CD4-positive, CD25-positive, alpha-beta regulatory T cell (primary cell): Measurements from ENCODE around the gene TMED10. TPM values are rescaled to one million over a fixed set of nuclear protein-coding genes. Genes with fewer than 3 reads are reported as not detected.

Experiments used
- ATAC-seq, 2 donors: fragments of 150-1000 bp; cut with Tn5 transposase; one replicate each; pipeline ENCODE4 v1.10.0; 2021; ENCODE audit warnings: low read depth in 2 of 2, moderate number of reproducible peaks in 2 of 2, moderate library complexity in 1 of 2
- DNase-seq, 3 donors: peaks; one replicate each; pipeline versions ENCODE4 v3.0.0 to v3.0.0-alpha.2; 2012 to 2022; ENCODE audit warnings: mixed read lengths in 1 of 3
- H3K27ac ChIP-seq: one replicate; pipeline ENCODE4 v1.7.0; 2013; ENCODE audit warnings: mild to moderate bottlenecking, low read length; ENCODE audit not compliant: insufficient read depth, poor library complexity, severe bottlenecking
- H3K27me3 ChIP-seq: one replicate; pipeline ENCODE4 v1.7.0; 2013; ENCODE audit warnings: low read length; ENCODE audit not compliant: control insufficient read depth, insufficient read depth
- H3K36me3 ChIP-seq: one replicate; pipeline ENCODE4 v1.7.0; 2013; ENCODE audit warnings: mild to moderate bottlenecking, low read length, moderate library complexity; ENCODE audit not compliant: control insufficient read depth, insufficient read depth
- H3K4me1 ChIP-seq: 2 replicates; pipeline ENCODE4 v1.7.0; 2013; ENCODE audit warnings: mild to moderate bottlenecking, low read length; ENCODE audit not compliant: insufficient read depth, control insufficient read depth, poor library complexity, severe bottlenecking
- H3K4me3 ChIP-seq: one replicate; pipeline ENCODE4 v1.7.0; 2013; ENCODE audit warnings: low read depth, mild to moderate bottlenecking, low read length, moderate library complexity
- H3K9me3 ChIP-seq, 2 experiments: 1 replicate in 1 of 2; 2 replicates in 1 of 2; pipeline ENCODE4 v1.7.0; 2013; ENCODE audit warnings: low read length in 2 of 2, mild to moderate bottlenecking in 1 of 2, moderate library complexity in 1 of 2; ENCODE audit not compliant: control insufficient read depth in 2 of 2
- H3K27ac Mint-ChIP-seq, 3 donors: one replicate each; pipeline ENCODE4 v1.8.0; 2020 to 2022; ENCODE audit warnings: mild to moderate bottlenecking in 3 of 3, mixed read lengths in 3 of 3, moderate library complexity in 2 of 3
- H3K27me3 Mint-ChIP-seq: one replicate; pipeline ENCODE4 v1.8.0; 2022; ENCODE audit warnings: mild to moderate bottlenecking, mixed read lengths
- H3K36me3 Mint-ChIP-seq: one replicate; pipeline ENCODE4 v1.8.0; 2020; ENCODE audit warnings: mixed read lengths
- H3K4me1 Mint-ChIP-seq, 4 donors: one replicate each; pipeline ENCODE4 v1.8.0; 2020 to 2022; ENCODE audit warnings: mixed read lengths in 4 of 4, mild to moderate bottlenecking in 1 of 4
- H3K4me3 Mint-ChIP-seq, 4 donors: one replicate each; pipeline ENCODE4 v1.8.0; 2020 to 2022; ENCODE audit warnings: mild to moderate bottlenecking in 4 of 4, mixed read lengths in 4 of 4, moderate library complexity in 3 of 4
- H3K9me3 Mint-ChIP-seq, 7 donors: one replicate each; pipeline ENCODE4 v1.8.0; 2020 to 2022; ENCODE audit warnings: mixed read lengths in 7 of 7, mild to moderate bottlenecking in 3 of 7, moderate library complexity in 2 of 7
- polyA plus RNA-seq, 4 donors: library from polyadenylated mRNA; unstranded; fragments of 300-500 nt; fragmentation: Illumina TruSeq; gene quantifications; one replicate each; pipeline ENCODE4 v1.2.3, GENCODE V29; 2021
- total RNA-seq: library from RNA; stranded (reverse); gene quantifications from one replicate; pipeline ENCODE4 v1.2.3, GENCODE V29; 2022

Gene TMED10
- total and polyA plus RNA-seq, 5 donors from 2014 or later: 128 to 265 (median 249) TPM

DNA sequence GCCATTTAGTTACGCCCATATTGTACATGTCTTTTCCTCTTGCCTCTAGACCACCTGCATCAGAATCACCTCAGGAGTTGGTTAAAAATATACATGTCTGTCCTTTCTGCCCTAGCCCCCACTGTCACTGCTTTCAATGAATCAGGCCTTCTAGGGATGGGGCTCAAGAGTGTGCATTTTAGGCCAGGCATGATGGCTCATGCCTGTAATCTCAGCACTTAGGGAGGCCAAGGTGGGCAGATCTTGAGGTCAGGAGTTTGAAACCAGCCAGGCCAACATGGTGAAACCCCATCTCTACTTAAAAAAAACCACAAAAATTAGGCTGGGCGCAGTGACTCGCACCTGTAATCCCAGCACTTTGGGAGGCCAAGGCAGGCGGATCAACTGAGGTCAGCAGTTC lies 13.6 kb upstream of the TMED10 start:
- Histone ChIP-seq H3K27ac (no peak overlapping the region), H3K36me3 (no peaks in the 10 kb centered on the region), H3K27me3 (no peaks in the 10 kb centered on the region), H3K9me3 (no peaks in the 10 kb centered on the region), H3K4me1 (no peaks in the 10 kb centered on the region), H3K4me3 (no peak overlapping the region)
- Mint-ChIP-seq H3K4me1 (peaks cover 0 to 6% (median 0%) of the 10 kb centered on the region in 4 donors), H3K9me3 (no peaks in the 10 kb centered on the region), H3K27ac (no peak overlapping the region), H3K4me3 (no peak overlapping the region), H3K36me3 (no peaks in the 10 kb centered on the region), H3K27me3 (peaks cover 19% of the 10 kb centered on the region)
- DNase-seq: no peak
- no peak for ATAC-seq

DNA sequence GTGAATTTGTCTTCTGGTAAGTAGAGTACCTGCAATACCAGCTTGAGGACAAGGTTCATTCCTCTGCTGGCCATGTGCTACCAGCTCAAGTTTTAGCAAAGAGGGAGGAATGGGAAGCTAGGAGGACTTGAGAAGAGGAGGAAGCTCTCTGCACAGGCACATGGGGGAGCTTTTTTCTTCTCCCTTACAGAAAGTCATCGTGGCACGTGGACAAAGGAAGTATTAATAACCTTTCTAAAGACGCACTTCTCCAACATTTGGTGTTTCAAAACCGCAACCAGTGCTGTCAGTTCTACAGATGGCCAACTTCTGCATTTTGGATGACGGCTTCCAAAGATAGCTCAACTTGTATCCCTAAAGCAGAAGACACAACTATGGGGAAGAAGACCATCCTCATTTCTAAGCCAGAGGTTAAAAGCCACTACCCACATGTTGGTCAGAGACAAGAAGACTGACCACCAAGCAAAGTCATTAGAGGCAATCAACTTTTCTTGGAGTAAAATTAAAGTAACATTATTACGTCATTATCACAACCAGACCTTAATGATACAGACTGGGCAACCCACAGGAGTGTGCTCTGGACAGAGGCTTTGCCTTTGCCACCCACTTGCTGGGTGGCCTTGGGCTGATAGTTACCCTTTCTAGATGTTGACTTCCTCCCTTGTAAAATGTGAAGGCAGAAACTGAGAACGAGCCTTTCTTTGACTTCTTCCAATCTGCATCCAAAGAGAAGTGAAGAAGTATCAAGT lies 12.3 kb upstream of the TMED10 start:
- Histone ChIP-seq H3K4me1 (no peaks in the 10 kb centered on the region), H3K36me3 (no peaks in the 10 kb centered on the region), H3K9me3 (no peaks in the 10 kb centered on the region), H3K27ac (no peak overlapping the region), H3K27me3 (no peaks in the 10 kb centered on the region), H3K4me3 (no peak overlapping the region)
- peaks cover 0 to 6% (median 0%) of the 10 kb centered on the region in 4 donors for H3K4me1 Mint-ChIP-seq
- H3K36me3 Mint-ChIP-seq: no peaks in the 10 kb centered on the region
- peaks cover 10% of the 10 kb centered on the region for H3K27me3 Mint-ChIP-seq
- ATAC-seq: no peak
- DNase-seq: no peak
- no peak overlapping the region for H3K4me3 Mint-ChIP-seq
- no peak overlapping the region for H3K27ac Mint-ChIP-seq
- H3K9me3 Mint-ChIP-seq: no peaks in the 10 kb centered on the region

DNA sequence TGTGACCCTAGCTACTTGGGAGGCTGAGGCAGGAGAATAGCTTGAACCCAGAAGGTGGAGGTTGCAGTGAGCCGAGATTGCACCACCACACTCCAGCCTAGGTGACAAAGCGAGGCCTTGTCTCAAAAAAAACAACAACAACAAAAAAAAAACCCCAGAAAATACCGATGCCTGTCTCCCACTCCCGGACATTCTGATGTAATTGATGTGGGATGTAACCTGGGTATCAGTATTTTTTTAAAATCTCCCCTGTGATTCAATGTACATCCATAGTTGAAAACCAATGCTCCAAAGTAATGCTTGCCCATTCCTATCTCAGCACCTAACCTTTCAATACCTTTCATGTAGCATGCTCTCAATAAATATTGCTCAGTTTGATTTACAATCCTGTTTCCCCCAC lies 11.7 kb upstream of the TMED10 start:
- Histone ChIP-seq H3K27me3 (no peaks in the 10 kb centered on the region), H3K9me3 (no peaks in the 10 kb centered on the region), H3K4me1 (no peaks in the 10 kb centered on the region), H3K4me3 (no peak overlapping the region), H3K36me3 (no peaks in the 10 kb centered on the region), H3K27ac (no peak overlapping the region)
- H3K9me3 Mint-ChIP-seq: no peaks in the 10 kb centered on the region
- ATAC-seq (no peak), DNase-seq (no peak)
- H3K36me3 Mint-ChIP-seq: no peaks in the 10 kb centered on the region
- H3K4me1 Mint-ChIP-seq: peaks cover 0 to 6% (median 0%) of the 10 kb centered on the region in 4 donors
- H3K27me3 Mint-ChIP-seq: peaks cover 9% of the 10 kb centered on the region
- no peak overlapping the region for H3K4me3 Mint-ChIP-seq
- no peak overlapping the region for H3K27ac Mint-ChIP-seq

DNA sequence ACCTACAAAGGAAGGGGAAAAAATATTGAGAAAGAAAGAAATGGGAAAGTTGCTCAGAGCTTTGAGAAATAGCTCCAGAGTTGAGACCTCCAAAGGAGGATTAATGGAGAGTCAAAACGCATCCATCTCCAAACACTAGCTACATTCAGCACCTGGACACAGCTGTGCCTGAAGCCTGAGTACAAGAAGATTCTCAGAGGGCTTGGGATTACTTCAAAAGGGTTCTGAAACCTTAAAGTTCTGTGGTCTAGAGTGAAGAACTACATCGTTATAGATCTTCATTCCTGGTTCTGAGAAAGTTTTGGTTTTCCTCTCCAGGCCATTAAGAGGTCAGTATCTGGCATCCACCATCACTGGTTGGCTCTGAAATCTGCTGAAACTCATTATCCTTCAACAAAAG lies 10.5 kb upstream of the TMED10 start:
- Histone ChIP-seq H3K27ac (no peak overlapping the region), H3K36me3 (no peaks in the 10 kb centered on the region), H3K27me3 (no peaks in the 10 kb centered on the region), H3K9me3 (no peaks in the 10 kb centered on the region), H3K4me3 (no peak overlapping the region), H3K4me1 (no peaks in the 10 kb centered on the region)
- H3K27ac Mint-ChIP-seq: no peak overlapping the region
- peaks cover 0 to 6% (median 0%) of the 10 kb centered on the region in 4 donors for H3K4me1 Mint-ChIP-seq
- no peak for ATAC-seq
- H3K36me3 Mint-ChIP-seq: no peaks in the 10 kb centered on the region
- no peaks in the 10 kb centered on the region for H3K9me3 Mint-ChIP-seq
- no peak for DNase-seq
- no peak overlapping the region for H3K4me3 Mint-ChIP-seq
- H3K27me3 Mint-ChIP-seq: peaks cover 9% of the 10 kb centered on the region

DNA sequence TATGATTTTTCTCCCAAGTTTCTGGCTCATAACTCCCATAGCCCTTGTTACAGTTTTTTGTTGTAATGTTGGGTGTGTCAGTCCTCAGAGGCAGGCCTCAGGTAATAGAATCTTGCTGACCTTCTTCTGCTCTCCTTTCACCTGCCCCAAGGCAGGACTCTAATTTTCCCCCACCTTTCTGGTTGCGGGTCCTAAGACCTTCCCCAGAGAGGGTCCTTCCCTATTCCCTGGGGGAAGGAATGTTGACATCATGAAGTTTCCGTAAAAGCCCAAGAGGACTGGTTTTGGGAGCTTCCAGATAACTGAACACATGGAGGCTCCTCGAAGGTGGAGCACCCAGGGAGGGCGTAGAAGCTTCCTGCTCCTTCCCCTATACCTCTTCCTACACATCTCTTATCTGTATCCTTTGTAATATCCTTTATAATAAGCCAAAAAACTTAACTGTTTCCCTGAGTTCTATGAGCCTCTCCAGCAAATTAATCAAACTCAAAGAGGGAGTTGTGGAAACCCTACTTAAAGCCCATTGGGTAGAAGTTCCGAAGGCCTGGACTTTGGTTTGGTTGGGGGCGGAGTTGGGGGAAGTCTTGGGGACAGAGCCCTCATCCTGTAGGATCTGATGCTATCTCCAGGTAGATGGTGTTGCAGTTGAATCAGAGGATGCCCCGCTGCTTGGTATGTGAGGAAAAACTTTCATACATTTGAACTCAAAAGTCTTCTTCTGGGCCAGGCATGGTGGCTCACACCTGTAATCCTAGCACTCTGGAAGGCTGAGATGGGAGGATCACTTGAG lies 9.0 kb upstream of the TMED10 start:
- Mint-ChIP-seq H3K4me1 (peaks cover 0 to 6% (median 0%) of the 10 kb centered on the region in 4 donors), H3K27me3 (peaks cover 9% of the 10 kb centered on the region), H3K4me3 (peak overlapping the region in 1 of 4 donors; percentile 81), H3K27ac (no peak overlapping the region), H3K9me3 (no peaks in the 10 kb centered on the region), H3K36me3 (no peaks in the 10 kb centered on the region)
- Histone ChIP-seq H3K9me3 (no peaks in the 10 kb centered on the region), H3K4me1 (no peaks in the 10 kb centered on the region), H3K4me3 (no peak overlapping the region), H3K36me3 (no peaks in the 10 kb centered on the region), H3K27ac (no peak overlapping the region), H3K27me3 (no peaks in the 10 kb centered on the region)
- ATAC-seq (no peak), DNase-seq (no peak)

DNA sequence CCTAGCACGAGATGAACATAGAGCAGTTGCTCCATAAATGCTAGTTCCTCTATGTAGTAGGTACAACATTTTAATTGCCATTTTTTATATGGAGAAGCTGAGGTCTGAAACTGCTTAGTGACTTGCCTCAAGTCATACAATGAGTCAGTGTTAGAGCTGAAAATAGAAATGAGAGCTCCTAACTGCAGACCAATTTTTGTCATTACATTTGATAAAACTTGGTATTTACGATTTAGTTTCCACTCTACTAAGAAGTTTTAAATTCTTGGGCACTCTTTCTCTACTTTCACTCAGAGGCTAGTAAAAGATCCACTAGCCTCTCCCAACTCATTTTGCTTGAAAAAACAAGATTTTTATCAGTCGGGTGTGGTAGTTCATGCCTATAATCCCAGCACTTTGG lies 8.1 kb upstream of the TMED10 start:
- Mint-ChIP-seq H3K27me3 (peaks cover 9% of the 10 kb centered on the region), H3K9me3 (no peaks in the 10 kb centered on the region), H3K36me3 (no peaks in the 10 kb centered on the region), H3K4me3 (no peak overlapping the region), H3K4me1 (peaks cover 0 to 6% (median 0%) of the 10 kb centered on the region in 4 donors), H3K27ac (no peak overlapping the region)
- DNase-seq (no peak), ATAC-seq (no peak)
- H3K27me3 ChIP-seq: no peaks in the 10 kb centered on the region
- H3K4me1 ChIP-seq: no peaks in the 10 kb centered on the region
- H3K36me3 ChIP-seq: no peaks in the 10 kb centered on the region
- no peak overlapping the region for H3K4me3 ChIP-seq
- H3K27ac ChIP-seq: no peak overlapping the region
- H3K9me3 ChIP-seq: no peaks in the 10 kb centered on the region

DNA sequence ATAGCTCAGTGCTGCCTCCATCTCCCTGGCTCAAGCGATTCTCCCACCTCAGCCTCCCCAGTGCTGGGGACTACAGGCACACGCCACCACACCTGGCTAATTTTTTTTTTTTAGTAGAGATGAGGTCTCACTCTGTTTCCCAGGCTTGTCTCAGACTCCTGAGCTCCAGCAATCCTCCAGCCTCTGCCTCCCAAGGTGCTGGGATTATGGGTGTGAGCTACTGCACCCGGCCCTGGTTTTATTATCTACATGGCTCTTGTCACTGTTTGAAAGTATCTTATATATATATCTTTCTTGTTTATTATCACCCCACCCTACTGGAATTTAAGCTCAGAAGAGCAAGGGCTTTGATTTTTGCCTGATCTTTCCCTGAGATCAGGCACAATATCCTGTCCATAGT lies 7.6 kb upstream of the TMED10 start:
- Mint-ChIP-seq H3K9me3 (no peaks in the 10 kb centered on the region), H3K27ac (no peak overlapping the region), H3K36me3 (no peaks in the 10 kb centered on the region), H3K4me3 (no peak overlapping the region), H3K27me3 (peaks cover 6% of the 10 kb centered on the region), H3K4me1 (peaks cover 0 to 6% (median 0%) of the 10 kb centered on the region in 4 donors)
- H3K4me3 ChIP-seq: no peak overlapping the region
- DNase-seq (no peak), ATAC-seq (no peak)
- no peaks in the 10 kb centered on the region for H3K4me1 ChIP-seq
- H3K27ac ChIP-seq: no peak overlapping the region
- H3K36me3 ChIP-seq: no peaks in the 10 kb centered on the region
- no peaks in the 10 kb centered on the region for H3K9me3 ChIP-seq
- H3K27me3 ChIP-seq: no peaks in the 10 kb centered on the region
